Ishikawa (cell line): ENCODE measurements around the gene SLC29A2.

Experiments
- CEBPB ChIP-seq: IDR thresholded peaks from 2 replicates; pipeline ENCODE4 v1.6.1; 2012
- CREB1 ChIP-seq: IDR thresholded peaks from 2 replicates; pipeline ENCODE4 v1.6.1; 2012; ENCODE audit warnings: low read depth
- EGR1 ChIP-seq: IDR thresholded peaks from 2 replicates; pipeline ENCODE4 v1.6.1; 2012
- EP300 ChIP-seq: IDR thresholded peaks from 2 replicates; pipeline ENCODE4 v1.6.1; 2012; ENCODE audit warnings: borderline replicate concordance
- FOXM1 ChIP-seq: IDR thresholded peaks from 2 replicates; pipeline ENCODE4 v1.6.1; 2012; ENCODE audit warnings: low read depth, borderline replicate concordance
- MAX ChIP-seq: IDR thresholded peaks from 2 replicates; pipeline ENCODE4 v1.6.1; 2012
- NFIC ChIP-seq: IDR thresholded peaks from 2 replicates; pipeline ENCODE4 v1.6.1; 2012
- RAD21 ChIP-seq: IDR thresholded peaks from 2 replicates; pipeline ENCODE4 v1.6.1; 2012; ENCODE audit warnings: low read depth
- REST ChIP-seq: IDR thresholded peaks from 2 replicates; pipeline ENCODE4 v1.6.1; 2012; ENCODE audit warnings: low read depth, mild to moderate bottlenecking
- TAF1 ChIP-seq: IDR thresholded peaks from 2 replicates; pipeline ENCODE4 v1.6.1; 2012; ENCODE audit warnings: low read depth, mild to moderate bottlenecking
- TCF12 ChIP-seq: IDR thresholded peaks from 2 replicates; pipeline ENCODE4 v1.6.1; 2012; ENCODE audit warnings: low read depth
- TEAD4 ChIP-seq: IDR thresholded peaks from 2 replicates; pipeline ENCODE4 v1.6.1; 2012
- USF1 ChIP-seq: IDR thresholded peaks from 2 replicates; pipeline ENCODE4 v1.6.1; 2012
- YY1 ChIP-seq: IDR thresholded peaks from 2 replicates; pipeline ENCODE4 v1.6.1; 2012; ENCODE audit warnings: low read depth
- ZBTB7A ChIP-seq: IDR thresholded peaks from 2 replicates; pipeline ENCODE4 v1.6.1; 2012; ENCODE audit warnings: low read depth

Gene SLC29A2

GRCh38 chr11:66409226-66409625 lies 37.7 kb upstream of the SLC29A2 start:
- TF ChIP-seq EGR1 (no peak), FOXM1 (no peak), MAX (no peak), YY1 (no peak), TAF1 (no peak), EP300 (no peak), RAD21 (no peak)

- TF ChIP-seq CREB1 (0 out of 2 replicates have a peak, but pooled peaks have one; percentile 45), USF1 (no peak), EGR1 (no peak), REST (peak; percentile 52), NFIC (no peak), RAD21 (peak; percentile 92), EP300 (peak; percentile 55; the same call in 1 of the 2 replicates), TEAD4 (peak; percentile 8; the same call in 1 of the 2 replicates), YY1 (no peak), ZBTB7A (no peak; the same call in 1 of the 2 replicates), CEBPB (no peak), TAF1 (no peak), FOXM1 (no peak), MAX (peak; percentile 68), TCF12 (no peak)
Observed at GRCh38 chr11:66408488-66409214, 37.1 kb upstream of the SLC29A2 start.

- TF ChIP-seq NFIC = no peak
- no peak for TF ChIP-seq YY1
- no peak for TF ChIP-seq CREB1
- TF ChIP-seq EP300 = no peak
- no peak for TF ChIP-seq TCF12
- no peak for TF ChIP-seq MAX
- no peak for TF ChIP-seq FOXM1
- no peak for TF ChIP-seq USF1
- TF ChIP-seq RAD21 = no peak
- TF ChIP-seq EGR1 = no peak
- no peak for TF ChIP-seq REST
- TF ChIP-seq TAF1 = no peak
- no peak for TF ChIP-seq ZBTB7A
- TF ChIP-seq TEAD4 = no peak
- no peak for TF ChIP-seq CEBPB
Observed at GRCh38 chr11:66407651-66408050, 36.1 kb upstream of the SLC29A2 start.

- TF ChIP-seq FOXM1 (no peak), MAX (no peak), CREB1 (no peak), CEBPB (no peak), NFIC (no peak), EP300 (no peak), REST (no peak), TCF12 (no peak), ZBTB7A (no peak), RAD21 (no peak), EGR1 (no peak), TEAD4 (no peak), TAF1 (no peak), YY1 (no peak), USF1 (no peak)
Observed at GRCh38 chr11:66393954-66394353, 22.4 kb upstream of the SLC29A2 start.
